ENCODE results near the gene CFAP69.

GRCh38 chr7:90334193-90334843 is 89.3 kb downstream of the CFAP69 start:
- TF ChIP-seq POLR2AphosphoS5 (IDR thresholded peaks at IDR 0.05; ENCODE audit: low read depth, low read length) (no peak), REST (IDR thresholded peaks at IDR 0.05; ENCODE audit: insufficient read depth in 1 of 2, low read depth in 2 of 2, low read length in 2 of 2) (no peak)
